ENCODE measurements around the gene SPOCK2. TPM values are rescaled to one million over a fixed set of nuclear protein-coding genes. Genes with fewer than 3 reads are reported as not detected.

The SPOCK2 gene
- total and polyA plus RNA-seq, 2 of the 13 experiments (the other 11 are each of a cell fraction or from before 2014, with no cell fraction given) = 8.6 to 30.6 TPM

GRCh38 chr10:72097448-72098300 lies 9.3 kb upstream of the SPOCK2 start (continued):
- TF ChIP-seq PCBP1 (IDR thresholded peaks at IDR 0.05; ENCODE audit: borderline replicate concordance, low read depth, low read length) = no peak
- TF ChIP-seq ZFYVE20 (CRISPR knock-in tag; IDR thresholded peaks at IDR 0.05; ENCODE audit: borderline replicate concordance, low read depth) = no peak
- no peak for TF ChIP-seq RFXANK (CRISPR knock-in tag; IDR thresholded peaks at IDR 0.05)
- TF ChIP-seq ZNF609 (CRISPR knock-in tag; IDR thresholded peaks at IDR 0.05; ENCODE audit: borderline replicate concordance) = no peak
- no peak for TF ChIP-seq KLF15 (CRISPR knock-in tag; IDR thresholded peaks at IDR 0.05; ENCODE audit: borderline replicate concordance)
- no peak for TF ChIP-seq ZNF597 (CRISPR knock-in tag; IDR thresholded peaks at IDR 0.05)
- TF ChIP-seq HMGXB4 (CRISPR knock-in tag; IDR thresholded peaks at IDR 0.05; ENCODE audit: borderline replicate concordance in 1 of 2, low read depth in 1 of 2) = peak in 1 of 2 experiments; percentile 13; a peak in 1 of 4 replicates
- peak; percentile 71; the same call in 1 of the 2 replicates for TF ChIP-seq HHEX (CRISPR knock-in tag; IDR thresholded peaks at IDR 0.05)
- peak; percentile 97 for TF ChIP-seq ZNF7 (CRISPR knock-in tag; IDR thresholded peaks at IDR 0.05)
- no peak for TF ChIP-seq ZNF746 (CRISPR knock-in tag; IDR thresholded peaks at IDR 0.05)
- no peak for TF ChIP-seq PRMT3 (CRISPR knock-in tag; IDR thresholded peaks at IDR 0.05; ENCODE audit: borderline replicate concordance, low read depth)
- no peak for TF ChIP-seq ETS1 (CRISPR knock-in tag; IDR thresholded peaks at IDR 0.05)
- TF ChIP-seq ZNF326 (CRISPR knock-in tag; IDR thresholded peaks at IDR 0.05; ENCODE audit: borderline replicate concordance) = no peak
- TF ChIP-seq ZBTB2 (CRISPR knock-in tag; IDR thresholded peaks at IDR 0.05; ENCODE audit: low read depth) = no peak
- TF ChIP-seq HNF4A (CRISPR knock-in tag; IDR thresholded peaks at IDR 0.05) = peak; percentile 34
- no peak for TF ChIP-seq ZFP1 (CRISPR knock-in tag; IDR thresholded peaks at IDR 0.05)
- TF ChIP-seq GTF2F1 (IDR thresholded peaks at IDR 0.05; ENCODE audit: low read length) = no peak
- no peak for TF ChIP-seq ZNF121 (CRISPR knock-in tag; IDR thresholded peaks at IDR 0.05)
- no peak for TF ChIP-seq ZNF546 (CRISPR knock-in tag; conservative IDR thresholded peaks at IDR 0.05)

Measured in HepG2 (cell line).